DMS79 (cell line): ENCODE data around the gene FCMR.
"Not testable (repeated sequence)": the region's sequence is repeated elsewhere in the genome, so short reads cannot be mapped to it uniquely, and the experiment has no call there.

Experiments used
- DNase-seq: peaks from one replicate; lab custom pipeline; 2025; lab: John Stamatoyannopoulos, UW

The FCMR gene

GRCh38 chr1:206875752-206876377 is 45.9 kb downstream of the FCMR start:
- DNase-seq = no peak

- no peak for DNase-seq
These were observed 48.0 kb downstream of the FCMR start for GRCh38 chr1:206873603-206874188.

- no peak for DNase-seq
These were observed 49.6 kb downstream of the FCMR start for GRCh38 chr1:206872139-206872538.

GRCh38 chr1:206868264-206868663 is 53.5 kb downstream of the FCMR start:
- no peak for DNase-seq

GRCh38 chr1:206867716-206868115 is 54.0 kb downstream of the FCMR start:
- DNase-seq = no peak

- no peak for DNase-seq
These were observed 54.5 kb downstream of the FCMR start for GRCh38 chr1:206867239-206867638.

GRCh38 chr1:206866062-206866461 is 55.7 kb downstream of the FCMR start:
- DNase-seq = no peak

GRCh38 chr1:206864939-206865671 is 56.6 kb downstream of the FCMR start, which contains the start of gene IL20:
Gene IL20 (plus strand): TSS chr1:206865623. CDS start chr1:206865853, 230 bp downstream.
- DNase-seq = no peak

- no peak for DNase-seq
These were observed 58.5 kb downstream of the FCMR start for GRCh38 chr1:206863266-206863665.

GRCh38 chr1:206860165-206860564 is 61.6 kb downstream of the FCMR start:
- DNase-seq = no peak

- no peak for DNase-seq
These were observed 62.6 kb downstream of the FCMR start for GRCh38 chr1:206859082-206859521.

GRCh38 chr1:206856674-206857464 is 64.9 kb downstream of the FCMR start:
- DNase-seq = no peak

- no peak for DNase-seq
These were observed 65.9 kb downstream of the FCMR start for GRCh38 chr1:206855859-206856258.

- DNase-seq = no peak
These were observed 67.2 kb downstream of the FCMR start for GRCh38 chr1:206854401-206855129.

- not testable (repeated sequence) for DNase-seq
These were observed 68.0 kb downstream of the FCMR start for GRCh38 chr1:206853696-206854095.
